Heart left ventricle (tissue), 16 donors: Measurements from ENCODE around the gene GAREM1. TPM values are rescaled to one million over a fixed set of nuclear protein-coding genes. Genes with fewer than 3 reads are reported as not detected.

ENCODE experiments used
- ATAC-seq, 4 donors: fragments of 200-7000 bp; cut with Tn5 transposase; one replicate each; pipeline ENCODE4 v1.9.1; 2020 to 2022; ENCODE audit warnings: moderate library complexity in 4 of 4, mild to moderate bottlenecking in 3 of 4, moderate number of reproducible peaks in 1 of 4
- DNase-seq, 5 donors: peaks; one replicate each; pipeline ENCODE4 v3.0.0-alpha.2; 2020
- H3K27ac ChIP-seq, 12 donors: fragments of 200-600 bp; sonication (generic) in 4 of 12; one replicate each; pipeline versions ENCODE4 v1.5.0 to v1.8.0; 2016 to 2022; ENCODE audit warnings: mild to moderate bottlenecking in 2 of 12
- H3K27me3 ChIP-seq, 9 donors: fragments of 200-600 bp; sonication (generic) in 2 of 9; one replicate each; pipeline versions ENCODE4 v1.5.1 to v1.8.0; 2016 to 2022; ENCODE audit warnings: mild to moderate bottlenecking in 3 of 9
- H3K36me3 ChIP-seq, 9 donors: fragments of 200-600 bp; sonication (generic) in 2 of 9; one replicate each; pipeline versions ENCODE4 v1.5.0 to v1.8.0; 2018 to 2022; ENCODE audit warnings: mild to moderate bottlenecking in 2 of 9
- H3K4me1 ChIP-seq, 12 donors: fragments of 200-600 bp; sonication (generic) in 4 of 12; one replicate each; pipeline versions ENCODE4 v1.5.0 to v1.8.0; 2016 to 2022; ENCODE audit warnings: mild to moderate bottlenecking in 3 of 12
- H3K4me3 ChIP-seq, 12 donors: fragments of 200-600 bp; sonication (generic) in 4 of 12; one replicate each; pipeline versions ENCODE4 v1.5.0 to v1.8.0; 2017 to 2022; ENCODE audit warnings: mild to moderate bottlenecking in 9 of 12, moderate library complexity in 4 of 12
- H3K9me3 ChIP-seq, 12 donors: fragments of 200-600 bp; sonication (generic) in 4 of 12; one replicate each; pipeline versions ENCODE4 v1.5.0 to v1.8.0; 2016 to 2022; ENCODE audit warnings: mild to moderate bottlenecking in 1 of 12
- CTCF ChIP-seq, 12 donors: fragments of 200-600 bp; sonication (generic) in 4 of 12; IDR thresholded peaks; one replicate each; pipeline versions ENCODE4 v1.5.0 to v1.8.0; 2018 to 2022; ENCODE audit warnings: antibody characterized with exemption in 12 of 12, mild to moderate bottlenecking in 5 of 12
- POLR2A ChIP-seq, 2 donors: fragments of 450-650 bp; IDR thresholded peaks; one replicate each; pipeline ENCODE4 v1.6.1; 2017; ENCODE audit warnings: antibody characterized with exemption in 2 of 2, mild to moderate bottlenecking in 2 of 2, moderate library complexity in 2 of 2
- WGBS, 4 donors: extraction: QIAGEN DNeasy Blood & Tissue Kit in 2 of 4; methylation state at CpG; one replicate each; pipeline versions ENCODE4 v1.1.5 to v1.1.7; 2013 to 2018; 5-methylcytosine and 5-hydroxymethylcytosine counted together
- intact Hi-C, 10 donors: fragments of 100-400 bp; cut with DNase I; formaldehyde crosslinking; loops; one replicate each; pipeline versions ENCODE4 v1.11.1 to v1.14.2; 2022
- polyA plus RNA-seq, 2 donors: library from polyadenylated mRNA; stranded (reverse); fragments of 200-250 nt; gene quantifications; one replicate each; pipeline ENCODE4 v1.2.3, GENCODE V29; 2013
- total RNA-seq, 9 donors: library from RNA; depleted of rRNA in 2 of 9; stranded (reverse); fragments of >200 nt in 2 of 9; fragmentation: NEBNext Ultra II Directional in 3 of 9; extraction: Animal tissue kit (Norgen Biotek cat#: 25700) in 3 of 9; gene quantifications; one replicate each; pipeline versions ENCODE4 v1.1.0 to v1.2.4, GENCODE V29; 2016 to 2023
- donor health status: ischemic (EF 13 %, LVEDD 7.1; RV severe dilation, severe dysfunction).
- donor health status: healthy with polysubstance abuse.
- donor health status: DM: no; HTN: yes; CAD: no.
- donor health status: DM: no; HTN: no; CAD: no.
- donor health status: ischemic (EF 25% LVEDD 6.9; RV normal size, moderate dysfunction).
- donor health status: ischemic (EF 25% LVEDD 5.7; RV mildly dilated, moderate dysfunction).
- donor health status: healthy.
- donor health status: DM: yes; HTN: yes; CAD: no.
- donor health status: ischemic (EF 35%, LVEDD 5.7; RV mildly dilated, moderate dysfunction).
- donor health status: nonischemic (EF 11% LVEDD 7.7; RV severe dilation, severe dysfunction).
- donor health status: DM: yes; HTN: yes; CAD: no.
- donor health status: PGD.
- donor health status: ischemic (EF 29% LVEDD 5.4; RV normal size, mild dysfunction).
- donor health status: nonischemic (EF 23%, LVEDD 6.1; RV moderate dilation, normal function).

Gene GAREM1
- total and polyA plus RNA-seq, 11 donors, result 1.8 to 28.8 (median 13.0) TPM

GRCh38 chr18:32405588-32405987 is 65.1 kb downstream of the GAREM1 start:
- WGBS, 4 donors, result 71 to 78% (median 76%) methylated on average over 2 of the region's 2 CpGs
- Histone ChIP-seq H3K4me3 (no peak overlapping the region), H3K27me3 (no peaks in the 10 kb centered on the region), H3K27ac (no peak overlapping the region), H3K4me1 (peaks cover 0 to 11% (median 5%) of the 10 kb centered on the region in 12 donors), H3K9me3 (no peaks in the 10 kb centered on the region), H3K36me3 (no peaks in the 10 kb centered on the region)
- ATAC-seq, result no peak
- TF ChIP-seq POLR2A (IDR thresholded peaks at IDR 0.05) (no peak), CTCF (IDR thresholded peaks at IDR 0.05) (no peak)
- intact Hi-C loops, result no loop called here
- no peak for DNase-seq

- DNase-seq (no peak), ATAC-seq (no peak)
- TF ChIP-seq POLR2A (IDR thresholded peaks at IDR 0.05) (no peak), CTCF (IDR thresholded peaks at IDR 0.05) (no peak)
- no peak overlapping the region for H3K4me3 ChIP-seq
- H3K27ac ChIP-seq, result no peak overlapping the region
- no peaks in the 10 kb centered on the region for H3K36me3 ChIP-seq
- 90 to 92% (median 90%) methylated on average over 4 of the region's 4 CpGs for WGBS, 4 donors
- intact Hi-C loops, result no loop called here
- H3K9me3 ChIP-seq, result peaks cover 0 to 5% (median 0%) of the 10 kb centered on the region in 12 donors
- no peaks in the 10 kb centered on the region for H3K27me3 ChIP-seq
- H3K4me1 ChIP-seq, result peaks cover 0 to 8% (median 5%) of the 10 kb centered on the region in 12 donors
Observed at GRCh38 chr18:32401621-32402020, 69.1 kb downstream of the GAREM1 start.

- Histone ChIP-seq H3K4me1 (peaks cover 0 to 16% (median 0%) of the 10 kb centered on the region in 12 donors), H3K27me3 (no peaks in the 10 kb centered on the region), H3K27ac (no peak overlapping the region), H3K9me3 (peaks cover 0 to 5% (median 0%) of the 10 kb centered on the region in 12 donors), H3K4me3 (no peak overlapping the region), H3K36me3 (no peaks in the 10 kb centered on the region)
- DNase-seq (no peak), ATAC-seq (no peak)
- TF ChIP-seq CTCF (IDR thresholded peaks at IDR 0.05) (no peak), POLR2A (IDR thresholded peaks at IDR 0.05) (no peak)
- WGBS, 4 donors, result 56 to 73% (median 66%) methylated on average over 3 of the region's 3 CpGs
- intact Hi-C loops, result no loop called here
Observed at GRCh38 chr18:32393407-32393806, 77.3 kb downstream of the GAREM1 start.

GRCh38 chr18:32391126-32391525 is 79.6 kb downstream of the GAREM1 start:
- H3K4me3 ChIP-seq, result no peak overlapping the region
- TF ChIP-seq CTCF (IDR thresholded peaks at IDR 0.05), result no peak
- no peak for TF ChIP-seq POLR2A (IDR thresholded peaks at IDR 0.05)
- 71 to 81% (median 78%) methylated on average over 7 of the region's 7 CpGs for WGBS, 4 donors
- H3K9me3 ChIP-seq, result no peaks in the 10 kb centered on the region
- DNase-seq, result no peak
- no peaks in the 10 kb centered on the region for H3K27me3 ChIP-seq
- H3K4me1 ChIP-seq, result peaks cover 0 to 23% (median 3%) of the 10 kb centered on the region in 12 donors
- no peaks in the 10 kb centered on the region for H3K36me3 ChIP-seq
- ATAC-seq, result no peak
- H3K27ac ChIP-seq, result no peak overlapping the region
- intact Hi-C loops, result no loop called here
